Loucy (cell line): ENCODE data around the gene ADGRD1.

Experiments used
- H2AFZ ChIP-seq: fragments of 200-600 bp; sonication (generic); 2 replicates; pipeline ENCODE4 v1.6.0; 2016; ENCODE audit warnings: antibody characterized with exemption, mild to moderate bottlenecking, low read length, moderate library complexity
- H3F3A ChIP-seq: fragments of 200-600 bp; 2 replicates; pipeline ENCODE4 v1.6.0; 2016; ENCODE audit warnings: antibody characterized with exemption, low read depth, mild to moderate bottlenecking
- H3K27me3 ChIP-seq: fragments of 200-600 bp; sonication (generic); 2 replicates; pipeline ENCODE4 v1.6.1; 2014; ENCODE audit warnings: low read length, mild to moderate bottlenecking; ENCODE audit not compliant: insufficient read depth, poor library complexity, severe bottlenecking
- H3K36me3 ChIP-seq: fragments of 200-600 bp; sonication (generic); 2 replicates; pipeline ENCODE4 v1.6.1; 2016; ENCODE audit warnings: low read length; ENCODE audit not compliant: insufficient read depth
- H3K4me1 ChIP-seq: fragments of 200-600 bp; sonication (generic); 2 replicates; pipeline ENCODE4 v1.5.1; 2014; ENCODE audit warnings: low read length, mild to moderate bottlenecking; ENCODE audit not compliant: insufficient read depth, poor library complexity, severe bottlenecking
- H3K4me2 ChIP-seq: fragments of 200-600 bp; sonication (generic); 2 replicates; pipeline ENCODE4 v1.6.0; 2014; ENCODE audit warnings: antibody characterized with exemption, low read length, low read depth, mild to moderate bottlenecking; ENCODE audit not compliant: poor library complexity, severe bottlenecking
- H3K4me3 ChIP-seq: fragments of 200-600 bp; sonication (generic); 2 replicates; pipeline ENCODE4 v1.5.1; 2014; ENCODE audit warnings: low read length, mild to moderate bottlenecking, mixed read lengths; ENCODE audit not compliant: poor library complexity, severe bottlenecking
- H3K79me2 ChIP-seq: fragments of 200-600 bp; sonication (generic); 2 replicates; pipeline ENCODE4 v1.6.1; 2014; ENCODE audit warnings: low read length; ENCODE audit not compliant: insufficient read depth
- H3K9ac ChIP-seq: fragments of 200-600 bp; sonication (generic); 2 replicates; pipeline ENCODE4 v1.6.0; 2014; ENCODE audit warnings: mild to moderate bottlenecking, low read depth, low read length, moderate library complexity; ENCODE audit not compliant: poor library complexity, severe bottlenecking
- H3K9me2 ChIP-seq: fragments of 200-600 bp; sonication (generic); replicated peaks from 2 replicates; pipeline ENCODE4 v1.6.1; 2016; ENCODE audit warnings: low read depth, low read length, mixed read lengths
- H3K9me3 ChIP-seq: fragments of 200-600 bp; sonication (generic); 2 replicates; pipeline ENCODE4 v1.6.1; 2014; ENCODE audit warnings: mild to moderate bottlenecking, antibody characterized with exemption, low read length, low read depth; ENCODE audit not compliant: insufficient read depth
- H4K20me1 ChIP-seq: fragments of 200-600 bp; sonication (generic); 2 replicates; pipeline ENCODE4 v1.6.0; 2014; ENCODE audit warnings: antibody characterized with exemption, low read length, mild to moderate bottlenecking; ENCODE audit not compliant: insufficient read depth, poor library complexity, severe bottlenecking
- EZH2phosphoT487 ChIP-seq: fragments of 200-600 bp; IDR thresholded peaks from 2 replicates; pipeline ENCODE4 v1.6.1; 2018; ENCODE audit warnings: antibody characterized with exemption, mild to moderate bottlenecking, moderate library complexity, borderline replicate concordance
- TF ChIP-seq, protein P1 (sequence below): fragments of 200-600 bp; sonication (generic); conservative IDR thresholded peaks from 2 replicates; pipeline ENCODE4 v1.5.1; 2014; ENCODE audit warnings: mild to moderate bottlenecking, antibody characterized with exemption, low read length

The ADGRD1 gene

DNA sequence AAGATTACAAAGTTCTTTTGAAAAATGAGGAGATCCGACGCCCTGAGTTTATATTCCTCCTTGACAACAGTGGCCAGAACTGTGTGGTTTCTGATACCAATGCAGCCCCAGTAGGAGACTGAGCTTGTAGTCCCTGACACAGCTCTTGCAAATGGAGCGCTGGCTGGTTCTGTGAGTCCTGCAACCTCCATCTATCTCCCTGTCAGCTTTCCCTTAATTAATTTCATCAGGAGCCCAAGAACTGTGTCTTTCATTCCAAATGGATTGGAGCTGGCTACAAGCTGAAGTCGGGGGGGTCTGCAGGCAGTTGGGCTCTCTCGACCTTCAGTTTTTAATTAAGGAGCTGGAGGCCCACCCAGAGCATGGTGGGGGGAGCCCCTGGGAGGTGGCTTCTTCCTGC, 160.6 kb downstream of the ADGRD1 start:
- no peak overlapping the region for H2AFZ ChIP-seq
- H3K4me1 ChIP-seq: no peaks in the 10 kb centered on the region

DNA sequence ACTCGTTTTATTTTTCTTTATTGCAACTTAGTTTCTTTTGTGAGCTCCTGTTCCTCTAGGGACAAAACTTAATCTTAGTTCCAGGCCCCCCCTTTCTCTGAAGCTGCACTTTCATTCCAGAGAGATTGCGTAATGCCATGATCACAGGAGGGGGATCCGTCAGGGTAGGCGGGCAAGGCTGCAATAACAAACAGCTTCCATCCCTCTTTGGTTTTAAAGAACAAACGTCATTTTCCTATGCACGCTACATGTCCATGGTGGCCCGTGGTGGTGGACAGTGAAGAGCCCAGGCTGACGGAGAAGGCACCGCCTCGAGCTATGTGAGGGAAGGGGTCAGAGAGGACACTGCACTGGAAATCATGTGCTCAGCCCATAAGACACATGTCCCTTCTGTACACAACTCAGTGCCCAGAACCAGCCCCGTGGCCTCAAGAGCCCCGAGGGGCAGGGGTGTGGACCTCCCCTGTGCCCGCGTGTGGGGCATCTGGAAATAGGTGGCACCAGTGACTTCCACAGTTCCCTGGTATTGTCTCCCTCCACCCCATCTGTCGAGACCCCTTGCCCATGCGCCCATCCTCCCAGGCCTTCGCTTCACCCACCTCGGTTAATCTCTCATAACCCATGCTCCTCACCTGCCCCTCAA, 161.4 kb downstream of the ADGRD1 start:
- Histone ChIP-seq H3K27me3 (no peaks in the 10 kb centered on the region), H4K20me1 (no peaks in the 10 kb centered on the region), H3F3A (no peaks in the 10 kb centered on the region), H3K9me2 (no peaks in the 10 kb centered on the region), H3K4me3 (no peak overlapping the region), H3K36me3 (no peaks in the 10 kb centered on the region), H2AFZ (no peak overlapping the region), H3K4me1 (no peaks in the 10 kb centered on the region), H3K79me2 (no peaks in the 10 kb centered on the region), H3K9ac (no peak overlapping the region), H3K4me2 (no peak overlapping the region), H3K9me3 (no peaks in the 10 kb centered on the region)
- TF ChIP-seq, protein P1, sequence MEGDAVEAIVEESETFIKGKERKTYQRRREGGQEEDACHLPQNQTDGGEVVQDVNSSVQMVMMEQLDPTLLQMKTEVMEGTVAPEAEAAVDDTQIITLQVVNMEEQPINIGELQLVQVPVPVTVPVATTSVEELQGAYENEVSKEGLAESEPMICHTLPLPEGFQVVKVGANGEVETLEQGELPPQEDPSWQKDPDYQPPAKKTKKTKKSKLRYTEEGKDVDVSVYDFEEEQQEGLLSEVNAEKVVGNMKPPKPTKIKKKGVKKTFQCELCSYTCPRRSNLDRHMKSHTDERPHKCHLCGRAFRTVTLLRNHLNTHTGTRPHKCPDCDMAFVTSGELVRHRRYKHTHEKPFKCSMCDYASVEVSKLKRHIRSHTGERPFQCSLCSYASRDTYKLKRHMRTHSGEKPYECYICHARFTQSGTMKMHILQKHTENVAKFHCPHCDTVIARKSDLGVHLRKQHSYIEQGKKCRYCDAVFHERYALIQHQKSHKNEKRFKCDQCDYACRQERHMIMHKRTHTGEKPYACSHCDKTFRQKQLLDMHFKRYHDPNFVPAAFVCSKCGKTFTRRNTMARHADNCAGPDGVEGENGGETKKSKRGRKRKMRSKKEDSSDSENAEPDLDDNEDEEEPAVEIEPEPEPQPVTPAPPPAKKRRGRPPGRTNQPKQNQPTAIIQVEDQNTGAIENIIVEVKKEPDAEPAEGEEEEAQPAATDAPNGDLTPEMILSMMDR: no peak
- TF ChIP-seq EZH2phosphoT487: no peak

More for the DNA sequence above, 160.6 kb downstream of the ADGRD1 start:
- Histone ChIP-seq H3F3A (no peaks in the 10 kb centered on the region), H3K9me2 (no peaks in the 10 kb centered on the region), H3K27me3 (no peaks in the 10 kb centered on the region), H4K20me1 (no peaks in the 10 kb centered on the region), H3K36me3 (no peaks in the 10 kb centered on the region), H3K4me3 (no peak overlapping the region), H3K9me3 (no peaks in the 10 kb centered on the region), H3K9ac (no peak overlapping the region), H3K79me2 (no peaks in the 10 kb centered on the region), H3K4me2 (no peak overlapping the region)
- TF ChIP-seq, protein P1: no peak
- TF ChIP-seq EZH2phosphoT487: no peak

DNA sequence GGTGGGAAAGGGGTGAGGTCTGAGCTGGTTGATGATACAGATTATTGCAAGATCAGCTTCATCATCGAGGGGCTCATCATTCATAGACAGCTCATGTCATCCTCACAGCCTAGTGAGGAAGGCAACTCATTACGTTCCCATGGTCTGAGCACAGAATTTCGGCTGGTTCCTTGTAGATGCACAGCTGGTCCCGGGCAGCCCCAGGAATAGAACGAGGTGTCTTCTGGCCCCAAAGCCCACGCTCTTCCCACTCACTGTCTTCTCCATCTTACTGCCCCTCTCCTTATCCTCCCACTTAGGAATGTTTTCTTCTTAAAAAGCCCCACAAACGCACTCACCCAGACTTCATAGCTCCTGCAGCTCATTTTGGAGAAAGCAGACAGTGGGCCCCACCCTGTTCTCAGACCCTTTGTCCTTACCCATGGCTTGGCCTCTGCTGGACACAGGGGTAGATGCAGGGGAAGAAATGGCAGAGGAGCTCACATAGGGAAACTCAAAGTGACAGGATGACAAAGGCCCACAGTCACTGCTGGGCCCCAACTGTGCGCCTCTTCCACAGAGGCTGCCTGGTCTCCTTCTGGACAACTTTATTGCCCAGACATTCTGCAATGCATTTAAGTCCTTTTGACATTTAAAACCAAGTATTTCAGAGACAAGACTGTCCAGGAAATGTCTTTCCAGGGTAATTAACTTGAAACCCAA, 162.2 kb downstream of the ADGRD1 start:
- no peaks in the 10 kb centered on the region for H3F3A ChIP-seq
- no peak overlapping the region for H3K4me3 ChIP-seq
- H3K9me2 ChIP-seq: no peaks in the 10 kb centered on the region
- H3K36me3 ChIP-seq: no peaks in the 10 kb centered on the region
- no peak overlapping the region for H3K4me2 ChIP-seq
- H4K20me1 ChIP-seq: no peaks in the 10 kb centered on the region
- H3K27me3 ChIP-seq: no peaks in the 10 kb centered on the region
- no peaks in the 10 kb centered on the region for H3K9me3 ChIP-seq
- no peak overlapping the region for H3K9ac ChIP-seq
- TF ChIP-seq EZH2phosphoT487: no peak
- TF ChIP-seq, protein P1: no peak
- H3K4me1 ChIP-seq: no peaks in the 10 kb centered on the region
- H3K79me2 ChIP-seq: no peaks in the 10 kb centered on the region
- no peak overlapping the region for H2AFZ ChIP-seq
